Astrocyte (in vitro differentiated cells and primary cell): Measurements from ENCODE around the gene CA7.
"Not testable (repeated sequence)": the region's sequence is repeated elsewhere in the genome, so short reads cannot be mapped to it uniquely, and the experiment has no call there.

ENCODE experiments used
- EZH2 ChIP-seq: IDR thresholded peaks from 2 replicates; pipeline ENCODE4 v1.6.1; 2012; ENCODE audit warnings: mild to moderate bottlenecking, low read length, inconsistent platforms; ENCODE audit not compliant: insufficient read depth
- TF ChIP-seq, protein P1 (sequence below): IDR thresholded peaks from 2 replicates; pipeline ENCODE4 v1.5.1; 2011; ENCODE audit warnings: low read depth, mild to moderate bottlenecking, inconsistent platforms, low read length, moderate library complexity; ENCODE audit not compliant: insufficient read depth

DNA sequence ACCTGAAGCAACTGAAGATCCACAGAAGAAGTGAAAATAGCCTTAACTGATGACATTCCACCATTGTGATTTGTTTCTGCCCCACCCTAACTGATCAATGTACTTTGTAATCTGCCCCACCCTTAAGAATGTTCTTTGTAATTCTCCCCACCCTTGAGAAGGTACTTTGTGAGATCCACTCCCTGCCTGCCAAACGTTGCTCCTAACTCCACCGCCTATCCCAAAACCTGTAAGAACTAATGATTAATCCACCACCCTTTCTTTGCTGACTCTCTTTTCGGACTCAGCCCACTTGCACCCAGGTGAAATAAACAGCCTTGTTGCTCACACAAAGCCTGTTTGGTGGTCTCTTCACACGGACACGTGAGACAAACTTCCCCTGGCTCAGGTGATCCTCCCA is 52.5 kb downstream of the CA7 start:
- TF ChIP-seq, protein P1, sequence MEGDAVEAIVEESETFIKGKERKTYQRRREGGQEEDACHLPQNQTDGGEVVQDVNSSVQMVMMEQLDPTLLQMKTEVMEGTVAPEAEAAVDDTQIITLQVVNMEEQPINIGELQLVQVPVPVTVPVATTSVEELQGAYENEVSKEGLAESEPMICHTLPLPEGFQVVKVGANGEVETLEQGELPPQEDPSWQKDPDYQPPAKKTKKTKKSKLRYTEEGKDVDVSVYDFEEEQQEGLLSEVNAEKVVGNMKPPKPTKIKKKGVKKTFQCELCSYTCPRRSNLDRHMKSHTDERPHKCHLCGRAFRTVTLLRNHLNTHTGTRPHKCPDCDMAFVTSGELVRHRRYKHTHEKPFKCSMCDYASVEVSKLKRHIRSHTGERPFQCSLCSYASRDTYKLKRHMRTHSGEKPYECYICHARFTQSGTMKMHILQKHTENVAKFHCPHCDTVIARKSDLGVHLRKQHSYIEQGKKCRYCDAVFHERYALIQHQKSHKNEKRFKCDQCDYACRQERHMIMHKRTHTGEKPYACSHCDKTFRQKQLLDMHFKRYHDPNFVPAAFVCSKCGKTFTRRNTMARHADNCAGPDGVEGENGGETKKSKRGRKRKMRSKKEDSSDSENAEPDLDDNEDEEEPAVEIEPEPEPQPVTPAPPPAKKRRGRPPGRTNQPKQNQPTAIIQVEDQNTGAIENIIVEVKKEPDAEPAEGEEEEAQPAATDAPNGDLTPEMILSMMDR, result not testable (repeated sequence)
- not testable (repeated sequence) for TF ChIP-seq EZH2
